Muscle of arm (tissue), 12 donors: ENCODE data around the gene ARHGEF1. TPM values are rescaled to one million over a fixed set of nuclear protein-coding genes. Genes with fewer than 3 reads are reported as not detected.

Experiments used
- DNase-seq: peaks from one replicate; pipeline ENCODE4 v3.0.0-alpha.2; 2013
- polyA plus RNA-seq, 12 donors: library from polyadenylated mRNA; unstranded; fragments of 120-200 nt; gene quantifications; one replicate each; pipeline ENCODE4 v1.2.1, GENCODE V29; 2013; ENCODE audit not compliant: insufficient read length in 12 of 12

Gene ARHGEF1
- polyA plus RNA-seq, 12 donors: 28.7 to 116 (median 35.3) TPM; not detected in 1

GRCh38 chr19:41901707-41902360 is 18.9 kb downstream of the ARHGEF1 start:
- no peak for DNase-seq

GRCh38 chr19:41902594-41902993 is 19.6 kb downstream of the ARHGEF1 start:
- DNase-seq: no peak

GRCh38 chr19:41903193-41903953 is 20.4 kb downstream of the ARHGEF1 start:
- DNase-seq: no peak

GRCh38 chr19:41904118-41904870 is 21.3 kb downstream of the ARHGEF1 start:
- DNase-seq: no peak

GRCh38 chr19:41905273-41906002 is 22.5 kb downstream of the ARHGEF1 start:
- no peak for DNase-seq

- no peak for DNase-seq
Measured at GRCh38 chr19:41906271-41906670, 23.3 kb downstream of the ARHGEF1 start.

GRCh38 chr19:41906916-41907680 is 24.1 kb downstream of the ARHGEF1 start:
- no peak for DNase-seq

- DNase-seq: no peak
Measured at GRCh38 chr19:41907994-41908615, 25.1 kb downstream of the ARHGEF1 start.

GRCh38 chr19:41908724-41909464 is 25.9 kb downstream of the ARHGEF1 start:
- no peak for DNase-seq

GRCh38 chr19:41909706-41910105 is 26.7 kb downstream of the ARHGEF1 start:
- DNase-seq: no peak

- DNase-seq: no peak
Measured at GRCh38 chr19:41910240-41910991, 27.4 kb downstream of the ARHGEF1 start.

- no peak for DNase-seq
Measured at GRCh38 chr19:41910992-41911888, 28.3 kb downstream of the ARHGEF1 start.

- no peak for DNase-seq
Measured at GRCh38 chr19:41911889-41912731, 29.1 kb downstream of the ARHGEF1 start.

- no peak for DNase-seq
Measured at GRCh38 chr19:41912899-41913537, 30.0 kb downstream of the ARHGEF1 start.

GRCh38 chr19:41913538-41914423 is 30.8 kb downstream of the ARHGEF1 start:
- no peak for DNase-seq
